Prostate gland (tissue), 2 donors: ENCODE results near the gene GUCY1A2. TPM values are rescaled to one million over a fixed set of nuclear protein-coding genes. Genes with fewer than 3 reads are reported as not detected.

Source experiments
- DNase-seq: peaks from one replicate; pipeline ENCODE4 v3.0.0-alpha.2; 2019; ENCODE audit warnings: low spot score
- H3K27ac ChIP-seq, 2 donors: fragments of 200-600 bp; sonication (generic); 2 replicates each; pipeline ENCODE4 v1.5.1; 2017 to 2019
- H3K27me3 ChIP-seq: fragments of 200-600 bp; sonication (generic); replicated peaks from 2 replicates; pipeline ENCODE4 v1.5.1; 2019; ENCODE audit not compliant: insufficient read depth
- H3K36me3 ChIP-seq, 2 donors: fragments of 200-600 bp; sonication (generic); 1 replicate in 1 of 2; 2 replicates in 1 of 2; pipeline versions ENCODE4 v1.5.1 to v1.8.1; 2017 to 2019
- H3K4me1 ChIP-seq: fragments of 200-600 bp; sonication (generic); replicated peaks from 2 replicates; pipeline ENCODE4 v1.5.1; 2019
- H3K4me3 ChIP-seq, 2 donors: fragments of 200-600 bp; sonication (generic); 2 replicates each; pipeline ENCODE4 v1.5.1; 2017 to 2019
- H3K9me3 ChIP-seq: fragments of 200-600 bp; sonication (generic); 2 replicates; pipeline ENCODE4 v1.5.1; 2017
- POLR2A ChIP-seq: fragments of 450-650 bp; IDR thresholded peaks from one replicate; pipeline ENCODE4 v1.6.1; 2016; ENCODE audit warnings: antibody characterized with exemption, mild to moderate bottlenecking
- POLR2AphosphoS5 ChIP-seq: sonication (generic); formaldehyde crosslinking; IDR thresholded peaks from one replicate; pipeline ENCODE4 v1.6.1; 2017; ENCODE audit warnings: antibody characterized with exemption
- WGBS: methylation state at CpG from one replicate; pipeline ENCODE4 v1.1.5; 2018; 5-methylcytosine and 5-hydroxymethylcytosine counted together
- intact Hi-C: fragments of 100-400 bp; cut with DNase I; formaldehyde crosslinking; loops from one replicate; pipeline ENCODE4 v1.14.2; 2022
- total RNA-seq, 2 donors: library from RNA; depleted of rRNA; stranded (reverse); fragments of >200 nt; gene quantifications; one replicate each; pipeline ENCODE4 v1.1.0, GENCODE V29; 2016
- TF ChIP-seq, protein P1 (sequence below), 4 experiments: fragments of 200-600 bp in 2 of 4; fragments of 450-650 bp in 2 of 4; sonication (generic) in 2 of 4; IDR thresholded peaks; 1 replicate in 3 of 4; 2 replicates in 1 of 4; pipeline ENCODE4 v1.5.1; 2016 to 2019; ENCODE audit warnings: antibody characterized with exemption in 4 of 4, mild to moderate bottlenecking in 2 of 4, moderate library complexity in 2 of 4

GUCY1A2 gene
- total RNA-seq, 2 donors from 2014 or later: 1.2 to 15.3 TPM

GRCh38 chr11:106668147-106668546 is 350.1 kb downstream of the GUCY1A2 start:
- intact Hi-C loops: no loop called here
- Histone ChIP-seq H3K27ac (no peak overlapping the region), H3K4me1 (no peaks in the 10 kb centered on the region), H3K36me3 (no peaks in the 10 kb centered on the region), H3K27me3 (no peaks in the 10 kb centered on the region), H3K9me3 (no peaks in the 10 kb centered on the region), H3K4me3 (no peak overlapping the region)
- DNase-seq: no peak
- WGBS: 72% methylated on average over 2 of the region's 2 CpGs
- TF ChIP-seq, protein P1, sequence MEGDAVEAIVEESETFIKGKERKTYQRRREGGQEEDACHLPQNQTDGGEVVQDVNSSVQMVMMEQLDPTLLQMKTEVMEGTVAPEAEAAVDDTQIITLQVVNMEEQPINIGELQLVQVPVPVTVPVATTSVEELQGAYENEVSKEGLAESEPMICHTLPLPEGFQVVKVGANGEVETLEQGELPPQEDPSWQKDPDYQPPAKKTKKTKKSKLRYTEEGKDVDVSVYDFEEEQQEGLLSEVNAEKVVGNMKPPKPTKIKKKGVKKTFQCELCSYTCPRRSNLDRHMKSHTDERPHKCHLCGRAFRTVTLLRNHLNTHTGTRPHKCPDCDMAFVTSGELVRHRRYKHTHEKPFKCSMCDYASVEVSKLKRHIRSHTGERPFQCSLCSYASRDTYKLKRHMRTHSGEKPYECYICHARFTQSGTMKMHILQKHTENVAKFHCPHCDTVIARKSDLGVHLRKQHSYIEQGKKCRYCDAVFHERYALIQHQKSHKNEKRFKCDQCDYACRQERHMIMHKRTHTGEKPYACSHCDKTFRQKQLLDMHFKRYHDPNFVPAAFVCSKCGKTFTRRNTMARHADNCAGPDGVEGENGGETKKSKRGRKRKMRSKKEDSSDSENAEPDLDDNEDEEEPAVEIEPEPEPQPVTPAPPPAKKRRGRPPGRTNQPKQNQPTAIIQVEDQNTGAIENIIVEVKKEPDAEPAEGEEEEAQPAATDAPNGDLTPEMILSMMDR (IDR thresholded peaks at IDR 0.05): no peak
- TF ChIP-seq POLR2A: no peak
- TF ChIP-seq POLR2AphosphoS5: no peak

GRCh38 chr11:106656646-106657045 is 361.6 kb downstream of the GUCY1A2 start:
- no peaks in the 10 kb centered on the region for H3K36me3 ChIP-seq
- intact Hi-C loops: no loop called here
- DNase-seq: no peak
- WGBS: 81% methylated on average over 1 of the region's 1 CpG
- H3K9me3 ChIP-seq: no peaks in the 10 kb centered on the region
- TF ChIP-seq POLR2AphosphoS5: no peak
- TF ChIP-seq POLR2A: no peak
- TF ChIP-seq, protein P1 (IDR thresholded peaks at IDR 0.05): no peak
- no peak overlapping the region for H3K27ac ChIP-seq
- no peaks in the 10 kb centered on the region for H3K4me1 ChIP-seq
- no peak overlapping the region for H3K4me3 ChIP-seq
- H3K27me3 ChIP-seq: no peaks in the 10 kb centered on the region

DNA sequence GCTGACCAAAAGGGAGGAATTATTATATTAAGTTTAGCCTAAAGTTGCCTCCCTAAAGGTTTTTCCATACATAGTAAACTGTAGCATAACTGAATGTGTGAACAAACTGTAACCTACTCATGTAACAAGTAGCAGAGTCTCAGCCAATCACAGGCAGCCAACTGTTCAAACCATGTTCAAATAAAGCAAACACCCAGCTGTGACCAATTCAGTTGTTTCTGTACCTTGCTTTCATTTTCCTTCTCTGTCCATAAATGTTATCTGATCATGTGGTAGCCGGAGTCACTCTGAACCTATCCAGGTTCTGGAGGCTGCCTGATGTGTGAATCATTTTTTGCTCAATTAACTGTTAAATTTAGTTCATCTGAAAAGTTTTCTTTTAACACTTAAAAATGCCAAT is 373.5 kb downstream of the GUCY1A2 start:
- no peaks in the 10 kb centered on the region for H3K4me1 ChIP-seq
- intact Hi-C loops: no loop called here
- TF ChIP-seq POLR2A (no peak), POLR2AphosphoS5 (no peak)
- TF ChIP-seq, protein P1 (IDR thresholded peaks at IDR 0.05): no peak
- H3K4me3 ChIP-seq: no peak overlapping the region
- no peaks in the 10 kb centered on the region for H3K27me3 ChIP-seq
- no peak for DNase-seq
- no peaks in the 10 kb centered on the region for H3K36me3 ChIP-seq
- no peaks in the 10 kb centered on the region for H3K9me3 ChIP-seq
- no peak overlapping the region for H3K27ac ChIP-seq
- WGBS: 21% methylated on average over 1 of the region's 1 CpG

DNA sequence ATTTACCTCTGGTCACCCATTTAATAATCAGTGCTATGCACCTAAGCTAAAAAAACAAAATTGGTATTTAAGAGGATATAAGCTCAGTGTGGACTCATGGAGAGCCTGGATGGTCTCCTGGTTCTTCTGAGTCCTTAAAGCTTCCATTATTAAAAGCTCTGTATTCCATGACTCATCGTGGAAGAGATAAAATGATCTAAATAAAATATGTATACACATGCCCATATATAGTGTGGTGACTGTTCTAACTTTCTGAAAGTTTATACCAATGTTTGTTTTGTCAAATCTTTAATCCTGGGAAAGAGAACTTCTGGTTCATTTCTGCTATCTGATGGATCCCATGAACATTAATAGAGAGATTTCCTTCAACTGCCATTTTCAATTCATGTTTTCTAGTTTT is 375.9 kb downstream of the GUCY1A2 start:
- no peaks in the 10 kb centered on the region for H3K4me1 ChIP-seq
- H3K27ac ChIP-seq: no peak overlapping the region
- no peaks in the 10 kb centered on the region for H3K9me3 ChIP-seq
- intact Hi-C loops: no loop called here
- DNase-seq: no peak
- TF ChIP-seq POLR2A (no peak), POLR2AphosphoS5 (no peak)
- TF ChIP-seq, protein P1 (IDR thresholded peaks at IDR 0.05): no peak
- H3K36me3 ChIP-seq: no peaks in the 10 kb centered on the region
- WGBS: 62% methylated on average over 1 of the region's 1 CpG
- H3K4me3 ChIP-seq: no peak overlapping the region
- H3K27me3 ChIP-seq: no peaks in the 10 kb centered on the region

GRCh38 chr11:106632283-106632682 is 386.0 kb downstream of the GUCY1A2 start:
- no peaks in the 10 kb centered on the region for H3K4me1 ChIP-seq
- 99% methylated on average over 3 of the region's 3 CpGs for WGBS
- no peaks in the 10 kb centered on the region for H3K36me3 ChIP-seq
- H3K27me3 ChIP-seq: no peaks in the 10 kb centered on the region
- DNase-seq: no peak
- no peak overlapping the region for H3K4me3 ChIP-seq
- TF ChIP-seq POLR2A (no peak), POLR2AphosphoS5 (no peak)
- TF ChIP-seq, protein P1 (IDR thresholded peaks at IDR 0.05): no peak
- intact Hi-C loops: no loop called here
- no peaks in the 10 kb centered on the region for H3K9me3 ChIP-seq
- H3K27ac ChIP-seq: no peak overlapping the region
